OCI-LY7 (cell line): Measurements from ENCODE around the gene KRTAP5-8. TPM values are rescaled to one million over a fixed set of nuclear protein-coding genes. Genes with fewer than 3 reads are reported as not detected.
"Not testable (repeated sequence)": the region's sequence is repeated elsewhere in the genome, so short reads cannot be mapped to it uniquely, and the experiment has no call there.

ENCODE experiments used
- BruUV-seq: library from RNA; stranded (reverse); fragments of 400-500 nt; replicated peaks from 2 replicates; lab custom pipeline; 2021; lab: Mats Ljungman, UMichigan
- CTCF ChIA-PET: fragments of 300-600 bp; sonication (Branson Sonifier 250); formaldehyde crosslinking; loops from one replicate; lab custom pipeline; 2022; ENCODE audit warnings: antibody characterized with exemption; ENCODE audit not compliant: unreplicated experiment; lab: Charles Lee
- POLR2A ChIA-PET: fragments of 300-600 bp; sonication (Branson Sonifier 250); formaldehyde crosslinking; loops from one replicate; lab custom pipeline; 2022; ENCODE audit warnings: antibody characterized with exemption; lab: Charles Lee
- DNase-seq: peaks from one replicate; pipeline ENCODE4 v3.0.0-alpha.2; 2015; ENCODE audit warnings: low spot score
- H2AFZ ChIP-seq: fragments of 200-600 bp; sonication (generic), shearing (Covaris generic); 2 replicates; pipeline ENCODE4 v1.6.1; 2014; ENCODE audit warnings: mild to moderate bottlenecking, antibody characterized with exemption, low read length, moderate library complexity
- H3K27ac ChIP-seq: fragments of 200-600 bp; sonication (generic); 2 replicates; pipeline ENCODE4 v1.5.1; 2014; ENCODE audit warnings: mixed run types, low read depth, mild to moderate bottlenecking, moderate library complexity, low read length, inconsistent platforms; ENCODE audit not compliant: poor library complexity, severe bottlenecking
- H3K36me3 ChIP-seq: fragments of 200-600 bp; sonication (generic); 2 replicates; pipeline ENCODE4 v1.6.1; 2014; ENCODE audit warnings: mild to moderate bottlenecking, antibody characterized with exemption, low read length, moderate library complexity, mixed read lengths; ENCODE audit not compliant: insufficient read depth
- H3K4me1 ChIP-seq: fragments of 200-600 bp; sonication (generic); 2 replicates; pipeline ENCODE4 v1.5.1; 2014; ENCODE audit warnings: mild to moderate bottlenecking, low read length; ENCODE audit not compliant: insufficient read depth, poor library complexity, severe bottlenecking
- H3K4me2 ChIP-seq: fragments of 200-600 bp; sonication (generic); 2 replicates; pipeline ENCODE4 v1.6.1; 2014; ENCODE audit warnings: mild to moderate bottlenecking, low read length
- H3K4me3 ChIP-seq: fragments of 200-600 bp; sonication (generic); 2 replicates; pipeline ENCODE4 v1.5.1; 2014; ENCODE audit warnings: mild to moderate bottlenecking, low read depth, low read length; ENCODE audit not compliant: poor library complexity, severe bottlenecking
- H3K79me2 ChIP-seq: fragments of 200-600 bp; sonication (generic); 2 replicates; pipeline ENCODE4 v1.6.1; 2016; ENCODE audit warnings: low read depth, mild to moderate bottlenecking, low read length, moderate library complexity, mixed read lengths; ENCODE audit not compliant: insufficient read depth
- H3K9me2 ChIP-seq: fragments of 200-600 bp; sonication (generic); 2 replicates; pipeline ENCODE4 v1.6.1; 2016; ENCODE audit warnings: mild to moderate bottlenecking, low read length, mixed read lengths; ENCODE audit not compliant: insufficient read depth
- H3K9me3 ChIP-seq: fragments of 200-600 bp; sonication (generic); 2 replicates; pipeline ENCODE4 v1.6.1; 2014; ENCODE audit warnings: mild to moderate bottlenecking, mixed run types, low read length, mixed read lengths
- H4K20me1 ChIP-seq: fragments of 200-600 bp; sonication (generic); 2 replicates; pipeline ENCODE4 v1.6.1; 2014; ENCODE audit warnings: mild to moderate bottlenecking, antibody characterized with exemption, low read length, moderate library complexity, mixed read lengths; ENCODE audit not compliant: insufficient read depth
- CTCF ChIP-seq: fragments of 200-600 bp; sonication (generic); conservative IDR thresholded peaks from 2 replicates; pipeline ENCODE4 v1.5.1; 2014; ENCODE audit warnings: mild to moderate bottlenecking, antibody characterized with exemption, low read length, moderate library complexity, mixed read lengths
- EZH2phosphoT487 ChIP-seq: fragments of 200-600 bp; sonication (generic); IDR thresholded peaks from 2 replicates; pipeline ENCODE4 v1.6.1; 2018; ENCODE audit warnings: low read depth, borderline replicate concordance, mild to moderate bottlenecking, mixed run types, antibody characterized with exemption, low read length, moderate library complexity, mixed read lengths
- intact Hi-C: fragments of 100-400 bp; cut with micrococcal nuclease; formaldehyde crosslinking; loops from one replicate; pipeline ENCODE4 v1.10.0; 2022; ENCODE audit not compliant: unreplicated experiment
- total RNA-seq, 2 experiments: library from RNA; depleted of rRNA in 1 of 2; stranded (reverse); fragments of >200 nt in 1 of 2; shearing (Covaris generic) in 1 of 2; gene quantifications; 2 replicates each; pipeline ENCODE4 v1.2.3, GENCODE V29; 2014 to 2022

Gene KRTAP5-8
- total RNA-seq, 2 experiments from 2014 or later, result not detected

GRCh38 chr11:71564430-71564829 is 26.6 kb downstream of the KRTAP5-8 start:
- H4K20me1 ChIP-seq, result no peaks in the 10 kb centered on the region
- no peak for DNase-seq
- H3K4me3 ChIP-seq, result no peak overlapping the region
- ChIA-PET POLR2A (no interaction called here), CTCF (no interaction called here)
- TF ChIP-seq CTCF (no peak), EZH2phosphoT487 (no peak)
- H3K27ac ChIP-seq, result no peak overlapping the region
- H3K79me2 ChIP-seq, result no peaks in the 10 kb centered on the region
- H3K36me3 ChIP-seq, result no peaks in the 10 kb centered on the region
- no peaks in the 10 kb centered on the region for H3K9me3 ChIP-seq
- no TSS peak for BruUV-seq
- no peaks in the 10 kb centered on the region for H3K9me2 ChIP-seq
- no peak overlapping the region for H2AFZ ChIP-seq
- no peak overlapping the region for H3K4me2 ChIP-seq
- no peaks in the 10 kb centered on the region for H3K4me1 ChIP-seq
- intact Hi-C loops, result no loop called here

DNA sequence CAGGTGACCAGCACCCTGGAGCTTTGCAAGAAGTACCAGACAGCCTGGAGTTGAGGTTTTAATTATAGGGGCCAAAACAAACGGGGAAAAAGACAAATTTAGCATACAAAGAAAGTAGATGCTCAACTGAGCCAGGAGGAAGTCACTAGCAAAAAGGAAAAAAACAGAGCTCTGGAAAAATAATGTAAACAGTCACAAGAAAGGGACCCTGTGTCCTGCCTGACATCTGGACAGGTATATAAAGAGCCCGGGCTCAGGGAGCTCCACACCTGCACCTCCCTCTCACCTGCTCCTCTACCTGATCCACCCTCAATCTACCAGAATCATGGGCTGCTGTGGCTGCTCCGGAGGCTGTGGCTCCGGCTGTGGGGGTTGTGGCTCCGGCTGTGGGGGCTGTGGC is 27.4 kb downstream of the KRTAP5-8 start, which contains the start of gene KRTAP5-10:
Gene KRTAP5-10, plus strand, starts transcription at position 301 of the 400 bp plus-strand sequence. Its CDS starts 25 bp downstream, at position 326.
- no peaks in the 10 kb centered on the region for H3K79me2 ChIP-seq
- no peak for DNase-seq
- no peak within 1 kb of the TSS for H2AFZ ChIP-seq
- CTCF ChIA-PET, result no interaction called here
- H3K36me3 ChIP-seq, result no peaks in the 10 kb centered on the region
- no peaks in the 10 kb centered on the region for H3K9me2 ChIP-seq
- no peak within 1 kb of the TSS for H3K4me2 ChIP-seq
- TF ChIP-seq EZH2phosphoT487 (no peak), CTCF (no peak)
- no peak within 1 kb of the TSS for H3K4me3 ChIP-seq
- H3K9me3 ChIP-seq, result no peaks in the 10 kb centered on the region
- POLR2A ChIA-PET, result no interaction called here
- intact Hi-C loops, result no loop called here
- BruUV-seq, result no TSS peak
- no peaks in the 10 kb centered on the region for H4K20me1 ChIP-seq
- no peaks in the 10 kb centered on the region for H3K4me1 ChIP-seq
- no peak within 1 kb of the TSS for H3K27ac ChIP-seq

GRCh38 chr11:71566081-71566620 is 28.3 kb downstream of the KRTAP5-8 start:
- no peaks in the 10 kb centered on the region for H3K4me1 ChIP-seq
- no peaks in the 10 kb centered on the region for H3K79me2 ChIP-seq
- intact Hi-C loops, result no loop called here
- no peak overlapping the region for H3K27ac ChIP-seq
- DNase-seq, result no peak
- H3K4me2 ChIP-seq, result no peak overlapping the region
- H3K36me3 ChIP-seq, result no peaks in the 10 kb centered on the region
- H4K20me1 ChIP-seq, result no peaks in the 10 kb centered on the region
- ChIA-PET CTCF (no interaction called here), POLR2A (no interaction called here)
- no peak overlapping the region for H2AFZ ChIP-seq
- H3K4me3 ChIP-seq, result no peak overlapping the region
- H3K9me2 ChIP-seq, result no peaks in the 10 kb centered on the region
- no TSS peak for BruUV-seq
- H3K9me3 ChIP-seq, result no peaks in the 10 kb centered on the region
- no peak for TF ChIP-seq CTCF

DNA sequence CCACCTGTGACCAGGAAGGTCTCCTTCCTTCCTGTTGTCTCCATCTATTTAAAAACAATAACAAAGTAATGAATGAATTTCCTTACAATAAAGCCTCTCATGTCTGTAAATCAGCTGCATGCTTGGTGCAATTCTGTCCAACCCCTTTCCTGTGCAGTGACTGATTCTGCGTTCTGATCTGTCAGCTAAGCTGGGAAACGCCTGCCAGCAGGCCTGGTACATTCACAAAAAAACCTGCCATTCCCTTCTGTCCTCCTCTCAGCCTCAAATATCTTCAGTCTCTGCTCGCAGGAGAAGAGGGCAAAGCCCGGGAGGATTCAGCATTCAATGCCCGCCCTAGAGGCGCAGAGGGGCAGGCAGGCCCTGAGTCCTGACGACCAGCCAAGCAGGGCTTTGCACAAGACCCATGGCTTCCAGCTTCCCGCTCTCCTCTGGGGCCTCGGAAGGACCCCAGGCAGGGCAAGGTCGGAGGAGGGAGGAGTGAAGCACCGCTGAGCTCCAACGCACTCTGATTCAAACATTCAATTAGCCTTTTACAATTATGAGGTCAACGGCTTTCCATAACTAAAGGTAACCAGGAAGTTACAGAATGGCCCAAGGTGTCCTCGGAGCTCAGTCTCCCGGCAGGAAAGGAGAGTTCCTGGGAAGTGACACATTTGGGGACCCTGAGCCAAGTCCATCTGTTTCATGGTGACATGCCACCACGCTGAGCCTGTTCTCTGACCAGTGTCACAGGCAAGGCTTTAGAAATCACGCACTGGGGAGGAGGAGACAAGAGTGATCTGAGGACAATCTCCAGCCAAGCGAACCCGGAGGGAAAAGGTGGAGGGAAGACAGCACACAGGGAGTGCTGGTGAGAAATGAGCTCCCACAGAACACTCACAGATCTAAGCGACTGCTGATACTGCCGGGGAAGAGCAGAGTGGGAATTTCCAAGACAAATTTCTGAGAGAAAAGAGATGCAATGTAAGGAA is 29.1 kb downstream of the KRTAP5-8 start:
- H3K9me3 ChIP-seq, CTCF ChIA-PET, H3K4me3 ChIP-seq, H3K4me2 ChIP-seq, H3K79me2 ChIP-seq, H3K4me1 ChIP-seq, H4K20me1 ChIP-seq, POLR2A ChIA-PET, H3K27ac ChIP-seq, intact Hi-C loops, H2AFZ ChIP-seq, DNase-seq, BruUV-seq, H3K36me3 ChIP-seq, H3K9me2 ChIP-seq: not testable (repeated sequence)
